ENCODE data around the gene DIPK1A.
"Not testable (repeated sequence)": the region's sequence is repeated elsewhere in the genome, so short reads cannot be mapped to it uniquely, and the experiment has no call there.

Gene DIPK1A

GRCh38 chr1:92980732-92981647 is 19.7 kb upstream of the DIPK1A start:
- DNase-seq (ENCODE audit: low read depth) = no peak

GRCh38 chr1:92975551-92976232 is 14.4 kb upstream of the DIPK1A start:
- no peak for DNase-seq (ENCODE audit: low read depth)

- not testable (repeated sequence) for DNase-seq (ENCODE audit: low read depth)
Observed at GRCh38 chr1:92974112-92974511, 12.8 kb upstream of the DIPK1A start.

- DNase-seq (ENCODE audit: low read depth) = no peak
Observed at GRCh38 chr1:92973203-92973897, 12.1 kb upstream of the DIPK1A start.

GRCh38 chr1:92972409-92973129 is 11.3 kb upstream of the DIPK1A start:
- DNase-seq (ENCODE audit: low read depth) = no peak

- not testable (repeated sequence) for DNase-seq (ENCODE audit: low read depth)
Observed at GRCh38 chr1:92971932-92972331, 10.7 kb upstream of the DIPK1A start.

GRCh38 chr1:92970990-92971689 is 9.9 kb upstream of the DIPK1A start:
- no peak for DNase-seq (ENCODE audit: low read depth)

- DNase-seq (ENCODE audit: low read depth) = no peak
Observed at GRCh38 chr1:92969517-92969916, 8.3 kb upstream of the DIPK1A start.

GRCh38 chr1:92968138-92969032 is 7.1 kb upstream of the DIPK1A start:
- peak; percentile 19 for DNase-seq (ENCODE audit: low read depth)

- no peak for DNase-seq (ENCODE audit: low read depth)
Observed at GRCh38 chr1:92964998-92965397, 3.7 kb upstream of the DIPK1A start.

- no peak for DNase-seq (ENCODE audit: low read depth)
Observed at GRCh38 chr1:92964316-92964715, 3.1 kb upstream of the DIPK1A start.

- DNase-seq (ENCODE audit: low read depth) = peak; percentile 31
Observed at GRCh38 chr1:92961896-92962752, 862 bp upstream of the DIPK1A start.

- peak; percentile 79 for DNase-seq (ENCODE audit: low read depth)
Observed at GRCh38 chr1:92960395-92961130, 699 bp downstream of the DIPK1A start.

GRCh38 chr1:92958203-92958970 is 2.9 kb downstream of the DIPK1A start:
- no peak for DNase-seq (ENCODE audit: low read depth)

GRCh38 chr1:92957030-92957734 is 4.1 kb downstream of the DIPK1A start:
- DNase-seq (ENCODE audit: low read depth) = no peak

GRCh38 chr1:92956254-92957029 is 4.8 kb downstream of the DIPK1A start:
- no peak for DNase-seq (ENCODE audit: low read depth)
